DMS153 treated with DMSO at 0.1 percent for 48 hours (cell line): ENCODE data around the gene TRMT13.

Experiments
- DNase-seq: peaks from one replicate; lab custom pipeline; 2025; ENCODE audit not compliant: unreplicated experiment; lab: John Stamatoyannopoulos, UW

TRMT13 gene

DNA sequence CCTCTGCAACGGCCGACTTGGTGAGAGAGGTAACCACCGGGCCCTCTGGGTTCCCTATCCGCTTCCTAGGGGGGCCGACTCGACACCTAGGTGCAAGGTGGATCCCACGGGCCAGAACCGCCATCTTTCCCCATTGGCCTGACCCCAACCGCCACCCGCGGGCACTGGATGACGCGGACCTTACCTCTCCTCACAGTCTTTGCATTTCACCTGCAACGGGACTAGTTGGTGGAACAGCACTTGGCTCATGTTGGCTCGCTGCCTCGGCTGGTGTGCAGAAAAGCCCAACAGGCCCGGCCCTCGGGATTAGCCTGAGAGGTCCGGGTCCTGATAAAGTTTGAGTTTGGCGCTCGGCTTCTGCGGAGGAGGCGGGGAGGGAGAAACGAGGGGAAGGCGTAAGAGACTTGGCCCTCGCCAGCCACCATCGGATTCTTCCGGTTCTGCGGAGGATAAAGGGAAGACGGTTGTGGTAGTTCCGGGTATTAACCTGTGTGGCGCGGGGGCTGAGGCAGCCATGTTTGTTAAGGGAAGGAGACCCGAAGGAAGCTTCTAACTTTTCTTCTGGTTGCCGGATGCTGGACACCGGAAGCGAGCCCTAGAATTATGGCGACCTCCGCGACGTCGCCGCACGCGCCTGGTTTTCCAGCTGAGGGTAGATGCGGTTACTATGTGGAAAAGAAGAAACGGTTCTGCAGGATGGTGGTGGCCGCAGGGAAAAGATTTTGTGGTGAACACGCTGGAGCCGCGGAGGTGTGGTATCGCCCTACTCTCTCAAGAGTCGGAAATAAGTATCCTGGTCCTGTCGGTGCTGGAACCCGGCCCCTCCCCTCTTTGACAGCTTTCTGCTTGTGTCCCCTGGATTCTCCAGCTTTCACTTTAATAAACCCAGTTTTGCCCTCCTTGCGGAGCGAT, at the start of gene TRMT13, which contains the start of gene SASS6:
Gene TRMT13, plus strand, starts transcription at position 598 of the 912 bp plus-strand sequence. Its CDS starts 6 bp downstream, at position 604.
Gene SASS6, minus strand, starts transcription at position 365 of the 912 bp plus-strand sequence. Its CDS starts 116 bp downstream, at position 249.
- peak; percentile 93 for DNase-seq

GRCh38 chr1:100087396-100087795, 45.6 kb upstream of the TRMT13 start:
- no peak for DNase-seq

DNA sequence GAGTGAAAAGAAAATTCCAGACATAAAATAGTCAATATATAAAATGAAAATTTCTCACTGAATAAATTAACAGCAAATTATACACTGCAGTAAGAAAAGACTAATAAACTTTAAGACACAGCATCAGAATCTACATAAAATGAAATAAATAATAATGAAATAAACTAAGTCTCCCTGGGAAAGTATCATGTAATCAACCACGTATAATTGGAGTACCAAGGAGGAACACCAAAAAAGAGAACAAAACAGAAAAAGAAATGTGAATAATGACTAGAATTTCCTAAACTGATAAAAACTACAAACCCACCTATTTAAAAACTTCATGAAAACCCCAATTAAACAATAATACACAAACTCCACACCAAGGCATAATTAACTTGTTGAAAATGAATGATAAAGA, 43.9 kb upstream of the TRMT13 start:
- no peak for DNase-seq

DNA sequence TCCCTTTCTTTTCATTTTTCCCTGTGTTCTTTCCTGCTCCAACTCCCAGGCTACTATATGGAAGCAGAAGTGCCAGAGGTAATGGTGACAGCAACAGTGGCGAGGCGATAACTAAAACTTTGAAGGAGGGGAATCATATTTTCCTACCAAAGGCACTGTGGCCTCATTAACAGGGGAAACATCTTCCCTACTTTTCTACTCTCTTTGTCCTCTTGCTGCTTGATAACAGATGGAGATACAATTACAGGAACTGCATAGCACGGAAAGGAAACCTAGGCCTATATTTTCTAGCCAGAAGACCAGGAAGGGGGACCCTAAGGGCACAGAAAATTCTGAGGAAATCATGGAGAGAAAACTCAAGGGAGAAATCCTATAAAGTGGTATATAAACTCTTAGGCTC, 42.5 kb upstream of the TRMT13 start:
- DNase-seq = no peak

- DNase-seq = no peak
Measured at GRCh38 chr1:100100202-100100601, 32.8 kb upstream of the TRMT13 start.

- no peak for DNase-seq
Measured at GRCh38 chr1:100101564-100101963, 31.4 kb upstream of the TRMT13 start.

DNA sequence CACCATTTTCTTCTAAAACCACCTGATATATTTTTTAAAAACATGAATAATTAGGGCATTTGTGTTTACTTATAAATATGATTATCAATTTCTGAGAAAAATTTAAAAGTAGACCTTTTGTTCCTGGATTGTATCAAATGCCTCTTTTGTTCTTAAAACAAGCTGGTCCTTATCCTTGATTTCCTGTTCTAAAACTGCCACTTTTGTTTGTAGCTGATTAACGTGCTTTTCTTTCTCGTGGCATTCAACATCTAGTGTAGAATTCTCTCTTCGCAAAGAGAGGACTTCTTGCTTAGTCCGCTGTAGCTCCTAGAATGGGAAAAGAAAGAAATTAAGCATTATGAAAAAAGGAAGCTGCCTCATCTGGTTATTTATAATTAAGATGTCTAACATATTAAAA, 25.3 kb upstream of the TRMT13 start:
- no peak for DNase-seq

DNA sequence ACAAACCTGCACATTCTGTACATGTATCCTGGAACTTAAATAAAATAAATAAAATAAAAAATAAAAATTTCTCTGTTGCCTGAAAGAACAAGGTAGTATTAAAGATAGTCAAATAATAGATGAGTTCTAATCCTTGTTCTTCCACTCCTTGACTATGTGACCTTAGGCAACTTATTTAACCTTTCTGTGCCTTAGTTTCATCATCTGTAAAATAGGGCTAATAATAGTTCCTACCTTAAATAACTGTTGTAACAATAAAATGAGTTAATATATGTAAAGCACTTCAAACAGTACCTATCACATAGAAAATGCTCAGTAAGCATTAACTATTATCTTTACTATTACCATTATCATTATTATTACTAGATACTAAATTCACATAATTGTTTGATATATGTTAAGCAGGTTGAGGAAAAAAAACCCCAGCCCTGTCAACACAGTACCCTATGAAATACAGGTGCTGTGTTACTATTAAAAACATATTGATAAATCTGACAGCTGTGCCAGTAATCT, 23.4 kb upstream of the TRMT13 start:
- DNase-seq = no peak

GRCh38 chr1:100115524-100115923, 17.4 kb upstream of the TRMT13 start:
- no peak for DNase-seq

DNA sequence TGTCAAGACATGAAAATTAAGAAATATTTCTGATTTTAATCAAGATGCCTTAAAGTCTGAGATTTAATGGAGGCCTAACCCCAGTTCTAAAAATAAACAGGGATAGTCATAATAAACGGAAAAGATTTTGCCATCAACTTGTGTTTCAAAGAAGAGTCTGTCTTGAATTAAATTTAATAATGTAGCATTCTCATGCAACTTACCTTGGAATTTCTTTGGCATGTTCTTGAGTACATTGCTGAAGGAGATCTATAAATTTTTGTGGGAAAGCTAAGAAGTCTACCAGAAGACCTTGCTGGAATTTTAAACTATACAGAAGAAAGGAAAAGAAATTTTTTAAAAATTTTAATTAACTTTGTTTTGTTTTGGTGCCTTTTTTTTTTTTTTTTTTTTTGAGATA, 10.8 kb upstream of the TRMT13 start:
- no peak for DNase-seq

DNA sequence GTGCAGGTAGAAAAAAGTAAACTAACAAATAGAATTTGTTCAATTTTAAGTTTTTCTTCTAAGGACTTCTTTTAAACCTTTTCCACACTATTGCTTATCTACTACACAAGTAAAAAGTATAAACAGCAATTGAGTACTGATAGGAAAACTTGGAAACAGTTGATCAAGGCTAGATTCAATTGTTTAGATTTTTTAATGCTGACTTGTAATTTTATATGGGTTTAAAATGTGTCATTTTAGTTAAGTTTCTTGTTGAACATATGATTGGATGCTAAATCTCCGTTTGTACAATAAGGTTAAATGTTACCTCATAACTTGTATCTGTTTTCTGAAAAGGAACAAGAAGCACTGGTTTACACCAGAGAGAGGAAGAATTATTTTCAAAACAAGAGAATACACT, 5.7 kb upstream of the TRMT13 start:
- no peak for DNase-seq

DNA sequence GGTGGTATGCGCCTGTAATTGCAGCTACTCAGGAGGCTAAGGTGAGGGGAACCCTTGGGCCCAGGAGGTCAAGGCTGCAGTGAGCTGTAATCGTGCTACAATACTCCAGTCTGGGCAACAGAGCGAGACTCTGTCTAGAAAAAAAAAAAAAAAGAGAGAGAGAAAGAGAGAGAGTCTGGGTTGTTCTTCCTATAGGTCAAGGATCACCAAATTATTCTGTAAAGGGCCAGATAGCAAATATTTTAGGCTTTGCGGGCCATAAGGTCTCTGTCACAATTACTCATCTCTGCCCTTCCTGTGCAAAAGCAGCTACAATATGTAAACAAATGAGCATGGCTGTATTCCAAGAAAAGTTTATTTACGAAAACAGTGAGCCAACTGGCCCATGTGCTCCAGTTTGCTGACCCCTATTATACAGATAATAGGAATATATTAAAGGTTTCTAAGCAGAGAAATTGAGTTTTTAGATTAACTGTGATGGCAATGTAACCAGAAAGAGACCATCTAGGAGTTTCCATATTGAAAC, 2.3 kb upstream of the TRMT13 start:
- no peak for DNase-seq

DNA sequence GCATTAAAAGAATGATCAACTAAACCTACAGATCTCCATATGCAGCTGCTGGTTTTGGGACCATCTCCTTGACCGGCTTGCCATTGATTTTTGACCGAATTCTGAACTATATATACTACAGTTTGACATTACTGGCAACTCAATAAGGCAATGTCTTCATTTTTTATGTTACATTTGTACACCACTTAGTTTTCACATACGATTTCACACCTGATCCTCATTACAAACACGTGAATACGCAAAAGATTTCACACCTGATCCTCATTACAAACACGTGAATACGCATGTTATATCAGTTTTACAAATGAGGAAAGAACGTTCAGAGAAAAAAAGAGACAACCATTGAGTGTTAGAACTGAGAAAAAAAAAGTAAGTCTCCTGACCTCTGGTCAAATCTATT, 1.3 kb upstream of the TRMT13 start:
- no peak for DNase-seq

GRCh38 chr1:100134872-100135271, 1.9 kb downstream of the TRMT13 start:
- DNase-seq = no peak

GRCh38 chr1:100137602-100138001, 4.6 kb downstream of the TRMT13 start:
- no peak for DNase-seq

GRCh38 chr1:100141192-100141591, 8.2 kb downstream of the TRMT13 start:
- no peak for DNase-seq

GRCh38 chr1:100142343-100142742, 9.4 kb downstream of the TRMT13 start:
- DNase-seq = no peak

DNA sequence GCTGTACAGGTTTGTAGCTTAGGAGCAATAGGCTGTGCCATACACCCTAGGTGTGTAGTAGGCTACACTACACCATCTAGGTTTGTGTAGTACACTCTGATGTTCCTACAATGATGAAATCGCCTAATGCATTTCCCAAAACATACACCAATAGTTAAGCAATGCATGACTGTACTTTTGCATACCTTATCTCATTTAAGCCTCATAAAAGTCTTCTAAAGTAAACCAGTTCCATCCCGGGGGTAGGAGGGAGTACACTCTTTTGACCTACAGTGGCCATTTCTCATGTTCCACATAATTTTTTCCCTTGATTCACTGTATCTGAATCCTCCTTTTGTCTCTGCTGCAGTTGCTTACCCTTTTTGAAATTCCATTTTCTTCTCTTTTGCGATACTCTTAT, 12.2 kb downstream of the TRMT13 start:
- DNase-seq = no peak

DNA sequence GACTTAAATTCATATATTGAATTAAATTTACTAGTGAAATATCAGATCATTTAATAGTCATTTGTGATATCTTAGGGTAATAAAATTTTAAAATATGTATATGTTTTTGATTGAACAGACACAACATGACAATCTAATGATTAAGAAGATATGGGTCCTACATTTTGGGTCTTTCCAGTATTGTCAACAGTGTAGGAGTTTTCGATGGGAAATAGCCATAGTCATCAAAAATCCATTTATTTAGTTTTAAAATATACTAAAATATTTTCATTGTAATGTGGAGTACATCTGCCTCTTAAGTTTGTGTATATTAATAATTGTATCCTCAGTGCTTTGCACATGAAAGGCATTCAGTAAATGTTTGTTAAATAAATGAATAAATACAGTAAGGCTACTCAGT, 14.0 kb downstream of the TRMT13 start:
- no peak for DNase-seq

- DNase-seq = no peak
Measured at GRCh38 chr1:100147875-100148274, 14.9 kb downstream of the TRMT13 start.

GRCh38 chr1:100151679-100152078, 18.7 kb downstream of the TRMT13 start:
- no peak for DNase-seq

DNA sequence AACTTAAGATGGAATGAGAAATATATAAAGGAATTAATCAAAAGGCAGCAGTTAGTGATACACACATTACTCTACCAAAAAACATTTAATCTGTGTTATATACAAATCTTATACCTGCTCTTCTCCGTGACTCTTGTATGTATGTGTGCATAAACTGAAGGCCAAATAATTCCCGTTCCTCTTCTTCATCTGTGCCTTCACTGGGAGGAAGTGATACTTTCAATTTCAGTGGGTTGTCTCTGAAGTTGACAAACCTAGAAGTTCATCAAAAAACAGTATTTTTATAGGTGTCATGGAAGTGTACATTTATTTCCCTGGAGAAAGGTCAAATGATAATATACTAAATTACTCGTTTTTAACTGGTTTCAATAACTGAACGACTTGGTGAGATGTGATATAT, 19.3 kb downstream of the TRMT13 start:
- DNase-seq = no peak
